Ovary (tissue), 3 donors: ENCODE data around the gene SETBP1.

Experiments used
- EP300 ChIP-seq: sonication (generic); formaldehyde crosslinking; IDR thresholded peaks from one replicate; pipeline ENCODE4 v1.6.1; 2017; ENCODE audit warnings: antibody characterized with exemption
- POLR2A ChIP-seq: fragments of 450-650 bp; IDR thresholded peaks from one replicate; pipeline ENCODE4 v1.6.1; 2017; ENCODE audit warnings: antibody characterized with exemption, mild to moderate bottlenecking, moderate library complexity
- TF ChIP-seq, protein P1 (sequence below), 3 donors: fragments of 450-650 bp in 2 of 3; fragments of 200-600 bp in 1 of 3; IDR thresholded peaks; one replicate each; pipeline versions ENCODE4 v1.5.1 to v1.8.0; 2016 to 2022; ENCODE audit warnings: antibody characterized with exemption in 3 of 3, mild to moderate bottlenecking in 1 of 3
- donor health status: DM: no; HTN: no; CAD: no.

DNA sequence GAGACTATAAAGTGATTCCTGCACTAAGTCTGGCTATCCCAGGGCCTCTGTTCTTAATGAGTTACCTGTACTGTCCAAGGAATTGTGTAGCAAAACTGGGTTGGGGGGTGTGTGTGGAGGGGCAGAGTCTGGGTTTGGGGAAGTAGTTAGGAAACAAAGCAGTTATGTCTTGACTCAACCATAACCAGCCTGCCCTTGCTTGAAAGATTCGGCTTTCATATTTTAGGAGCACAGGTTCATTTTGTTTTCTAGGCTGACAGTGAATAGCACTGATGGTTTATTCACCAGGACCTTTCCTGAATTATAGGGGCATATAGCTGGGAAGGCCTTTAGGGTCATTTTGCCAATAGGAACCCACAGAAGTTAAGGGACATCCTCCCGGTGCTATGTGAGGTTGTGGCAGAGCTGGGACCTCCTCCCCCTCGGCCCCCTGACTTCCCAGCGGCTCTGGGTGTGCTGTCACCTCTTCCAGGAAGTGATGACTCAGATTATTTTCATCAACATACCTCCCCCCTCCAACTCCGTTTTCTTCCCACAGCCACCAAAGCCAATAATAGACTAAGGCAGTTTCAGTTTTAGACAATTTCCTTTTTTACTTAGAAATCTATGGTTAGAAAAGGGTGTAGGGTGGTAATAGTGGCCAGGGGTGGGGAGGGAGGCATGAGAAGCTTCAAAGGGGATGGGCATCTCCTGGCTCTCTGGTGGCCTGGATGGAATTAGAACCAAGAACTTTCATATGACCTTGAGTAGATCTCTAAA, 44.8 kb downstream of the SETBP1 start:
- TF ChIP-seq, protein P1, sequence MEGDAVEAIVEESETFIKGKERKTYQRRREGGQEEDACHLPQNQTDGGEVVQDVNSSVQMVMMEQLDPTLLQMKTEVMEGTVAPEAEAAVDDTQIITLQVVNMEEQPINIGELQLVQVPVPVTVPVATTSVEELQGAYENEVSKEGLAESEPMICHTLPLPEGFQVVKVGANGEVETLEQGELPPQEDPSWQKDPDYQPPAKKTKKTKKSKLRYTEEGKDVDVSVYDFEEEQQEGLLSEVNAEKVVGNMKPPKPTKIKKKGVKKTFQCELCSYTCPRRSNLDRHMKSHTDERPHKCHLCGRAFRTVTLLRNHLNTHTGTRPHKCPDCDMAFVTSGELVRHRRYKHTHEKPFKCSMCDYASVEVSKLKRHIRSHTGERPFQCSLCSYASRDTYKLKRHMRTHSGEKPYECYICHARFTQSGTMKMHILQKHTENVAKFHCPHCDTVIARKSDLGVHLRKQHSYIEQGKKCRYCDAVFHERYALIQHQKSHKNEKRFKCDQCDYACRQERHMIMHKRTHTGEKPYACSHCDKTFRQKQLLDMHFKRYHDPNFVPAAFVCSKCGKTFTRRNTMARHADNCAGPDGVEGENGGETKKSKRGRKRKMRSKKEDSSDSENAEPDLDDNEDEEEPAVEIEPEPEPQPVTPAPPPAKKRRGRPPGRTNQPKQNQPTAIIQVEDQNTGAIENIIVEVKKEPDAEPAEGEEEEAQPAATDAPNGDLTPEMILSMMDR (IDR thresholded peaks at IDR 0.05) = no peak
- TF ChIP-seq EP300 (peak; percentile 55), POLR2A (no peak)
